Stimulated activated CD4-positive, alpha-beta T cell treated with anti-CD3 and anti-CD28 coated beads, Interleukin-1b, Interleukin-23, amount 100 ng/mL, for 48 hours (primary cell): ENCODE measurements around the gene ZEB1.
"Not testable (repeated sequence)": the region's sequence is repeated elsewhere in the genome, so short reads cannot be mapped to it uniquely, and the experiment has no call there.

Experiments used
- DNase-seq: peaks from one replicate; pipeline ENCODE4 v3.0.0-alpha.2; 2020

Gene ZEB1

GRCh38 chr10:31515819-31516402 lies 196.9 kb downstream of the ZEB1 start:
- no peak for DNase-seq

DNA sequence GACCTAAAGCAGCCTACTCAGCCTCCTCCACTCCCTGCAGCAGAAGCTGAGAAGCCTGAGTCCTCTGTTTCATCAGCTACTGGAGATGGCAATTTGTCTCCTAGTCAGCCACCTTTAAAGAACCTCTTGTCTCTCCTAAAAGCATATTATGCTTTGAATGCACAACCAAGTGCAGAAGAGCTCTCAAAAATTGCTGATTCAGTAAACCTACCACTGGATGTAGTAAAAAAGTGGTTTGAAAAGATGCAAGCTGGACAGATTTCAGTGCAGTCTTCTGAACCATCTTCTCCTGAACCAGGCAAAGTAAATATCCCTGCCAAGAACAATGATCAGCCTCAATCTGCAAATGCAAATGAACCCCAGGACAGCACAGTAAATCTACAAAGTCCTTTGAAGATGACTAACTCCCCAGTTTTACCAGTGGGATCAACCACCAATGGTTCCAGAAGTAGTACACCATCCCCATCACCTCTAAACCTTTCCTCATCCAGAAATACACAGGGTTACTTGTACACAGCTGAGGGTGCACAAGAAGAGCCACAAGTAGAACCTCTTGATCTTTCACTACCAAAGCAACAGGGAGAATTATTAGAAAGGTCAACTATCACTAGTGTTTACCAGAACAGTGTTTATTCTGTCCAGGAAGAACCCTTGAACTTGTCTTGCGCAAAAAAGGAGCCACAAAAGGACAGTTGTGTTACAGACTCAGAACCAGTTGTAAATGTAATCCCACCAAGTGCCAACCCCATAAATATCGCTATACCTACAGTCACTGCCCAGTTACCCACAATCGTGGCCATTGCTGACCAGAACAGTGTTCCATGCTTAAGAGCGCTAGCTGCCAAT lies 202.2 kb downstream of the ZEB1 start:
- no peak for DNase-seq

- no peak for DNase-seq
These were observed 203.8 kb downstream of the ZEB1 start for GRCh38 chr10:31522820-31523219.

DNA sequence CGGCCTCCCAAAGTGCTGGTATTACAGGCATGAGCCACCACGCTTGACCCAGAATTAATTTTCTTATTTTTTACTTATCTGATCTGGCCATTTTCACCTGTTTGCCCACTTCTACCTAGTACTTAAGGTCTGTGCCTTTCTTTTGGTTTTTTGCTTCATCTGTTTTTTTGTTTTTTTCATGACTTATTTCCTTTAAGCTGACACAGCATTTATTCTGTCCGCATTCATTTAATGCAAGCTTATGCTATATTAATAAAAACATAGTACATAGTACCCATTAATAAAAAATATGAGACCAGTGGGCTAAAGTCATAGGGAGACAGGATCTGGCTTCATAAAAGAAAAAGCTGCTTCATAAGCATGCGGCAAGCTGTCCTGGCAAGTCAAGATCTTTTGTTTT lies 205.4 kb downstream of the ZEB1 start:
- no peak for DNase-seq

- no peak for DNase-seq
These were observed 207.2 kb downstream of the ZEB1 start for GRCh38 chr10:31526178-31526577.

DNA sequence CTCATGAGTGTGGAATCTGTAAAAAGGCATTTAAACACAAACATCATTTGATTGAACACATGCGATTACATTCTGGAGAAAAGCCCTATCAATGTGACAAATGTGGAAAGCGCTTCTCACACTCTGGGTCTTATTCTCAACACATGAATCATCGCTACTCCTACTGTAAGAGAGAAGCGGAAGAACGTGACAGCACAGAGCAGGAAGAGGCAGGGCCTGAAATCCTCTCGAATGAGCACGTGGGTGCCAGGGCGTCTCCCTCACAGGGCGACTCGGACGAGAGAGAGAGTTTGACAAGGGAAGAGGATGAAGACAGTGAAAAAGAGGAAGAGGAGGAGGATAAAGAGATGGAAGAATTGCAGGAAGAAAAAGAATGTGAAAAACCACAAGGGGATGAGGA lies 207.7 kb downstream of the ZEB1 start:
- no peak for DNase-seq

DNA sequence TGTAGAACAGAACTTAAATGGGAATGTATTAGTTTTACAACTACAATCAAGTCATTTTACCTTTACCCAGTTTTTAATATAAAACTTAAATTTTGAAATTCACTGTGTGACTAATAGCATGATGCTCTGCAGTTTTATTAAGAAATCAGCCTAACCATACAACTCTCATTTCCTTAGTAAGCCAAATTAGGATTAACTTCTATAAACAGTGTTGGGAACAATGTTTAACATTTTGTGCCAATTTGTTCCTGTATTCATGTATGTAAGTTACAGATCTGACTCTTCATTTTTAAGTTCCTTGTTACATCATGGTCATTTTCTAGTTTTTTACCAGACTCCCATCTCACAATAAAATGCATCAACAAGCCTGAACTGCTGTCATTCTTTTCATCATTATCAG lies 209.8 kb downstream of the ZEB1 start:
- no peak for DNase-seq

DNA sequence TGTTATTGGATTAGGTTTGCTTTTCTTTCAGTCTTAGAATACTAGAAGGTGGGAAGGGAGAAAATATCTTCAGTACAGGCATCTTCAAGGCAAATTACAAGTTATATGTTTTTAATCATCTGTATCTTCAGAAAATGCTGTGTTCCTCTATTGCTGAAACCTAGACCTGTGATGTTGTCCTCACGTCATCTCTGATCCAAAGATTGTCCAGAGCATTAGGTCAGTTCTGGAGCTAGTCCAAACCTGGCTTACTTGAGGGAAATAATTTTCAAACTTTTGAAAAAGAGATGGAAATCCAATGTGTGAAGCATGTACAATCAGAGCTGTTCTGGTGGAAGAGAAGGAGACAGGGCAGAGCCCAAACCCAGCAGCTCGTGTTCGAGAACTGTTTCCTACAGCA lies 217.3 kb downstream of the ZEB1 start:
- DNase-seq = no peak

DNA sequence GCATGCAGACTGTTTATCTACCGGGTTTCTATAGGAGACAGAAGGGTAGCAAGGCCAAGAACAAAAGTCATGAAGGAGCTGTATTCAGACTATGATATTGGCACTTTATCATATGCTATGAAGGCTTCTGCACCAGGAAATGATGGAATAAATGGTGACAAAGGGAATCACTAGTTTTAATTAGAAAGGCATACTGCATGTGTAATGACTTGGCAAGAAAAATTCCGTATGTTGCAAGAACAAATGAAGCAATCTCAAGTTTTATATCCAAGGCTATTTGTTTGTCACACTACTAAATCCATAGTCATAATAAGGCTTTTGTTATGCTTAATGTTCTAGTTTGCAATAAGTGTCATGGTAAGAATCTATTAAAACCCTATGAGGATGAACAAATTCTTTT lies 230.9 kb downstream of the ZEB1 start:
- no peak for DNase-seq

DNA sequence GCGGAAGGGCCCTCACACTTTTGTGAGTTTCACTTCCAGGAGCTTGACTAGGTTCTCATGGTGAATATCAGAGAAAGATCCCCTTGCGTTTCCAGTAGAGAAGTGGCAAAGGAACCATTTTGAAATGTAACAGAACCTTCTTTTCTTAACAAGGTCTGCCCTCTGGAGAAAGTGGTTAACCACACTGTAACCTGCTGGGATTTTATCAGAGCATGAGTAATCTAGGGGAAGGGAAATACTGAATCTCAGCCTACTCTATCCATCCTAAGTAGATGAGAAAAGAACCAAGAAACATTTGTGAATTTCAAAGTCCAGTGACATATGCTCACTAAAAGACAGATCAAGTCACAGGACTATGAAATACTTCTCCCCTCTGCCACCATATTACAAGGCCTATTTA lies 235.5 kb downstream of the ZEB1 start:
- DNase-seq = no peak

- no peak for DNase-seq
These were observed 238.8 kb downstream of the ZEB1 start for GRCh38 chr10:31557854-31558253.

- DNase-seq = not testable (repeated sequence)
These were observed 249.3 kb downstream of the ZEB1 start for GRCh38 chr10:31568252-31568861.

DNA sequence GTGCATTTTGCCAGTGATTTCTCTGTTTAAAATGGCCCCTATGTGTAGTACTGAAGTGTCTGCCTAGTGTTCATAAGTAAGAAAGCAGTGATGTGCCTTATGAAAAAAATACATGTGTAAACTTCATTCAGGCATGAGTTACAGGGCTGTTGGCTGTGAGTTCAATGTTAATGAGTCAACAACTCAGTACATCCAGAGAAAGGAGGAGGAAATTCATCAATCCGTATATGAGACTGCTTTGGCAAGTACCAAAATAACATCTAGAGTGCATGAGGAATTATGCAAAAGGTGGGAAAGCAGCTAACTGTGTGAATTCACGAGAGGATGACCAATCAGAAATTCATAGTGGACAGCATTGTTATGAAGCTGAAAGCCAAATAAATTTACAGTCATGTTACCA lies 255.6 kb downstream of the ZEB1 start:
- no peak for DNase-seq

- DNase-seq = no peak
These were observed 259.3 kb downstream of the ZEB1 start for GRCh38 chr10:31578181-31578852.

DNA sequence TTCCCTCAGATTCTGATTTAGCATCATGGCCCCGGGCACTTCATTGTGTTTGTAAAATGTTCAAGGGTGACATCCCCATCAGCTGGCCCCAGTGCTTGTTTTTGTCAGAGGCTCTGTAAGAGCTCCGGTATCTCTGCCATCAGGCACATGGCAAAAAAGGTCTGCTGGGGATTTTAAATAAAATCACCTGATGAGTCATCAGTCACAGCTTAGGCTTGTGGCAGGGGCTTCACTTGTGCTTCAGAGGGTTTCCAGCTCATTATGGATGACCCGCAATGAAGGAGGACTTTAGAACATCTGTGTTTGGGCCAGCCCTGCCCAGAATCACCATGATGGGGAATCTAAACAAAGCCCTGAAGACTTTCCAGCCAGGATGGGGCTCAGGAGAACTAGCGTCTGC lies 259.9 kb downstream of the ZEB1 start:
- no peak for DNase-seq
